Hematopoietic multipotent progenitor cell (in vitro differentiated cells): ENCODE results near the gene E2F4. TPM values are rescaled to one million over a fixed set of nuclear protein-coding genes. Genes with fewer than 3 reads are reported as not detected.

Source experiments
- DNase-seq, 3 donors: peaks; one replicate each; pipeline ENCODE4 v3.0.0-alpha.2; 2011 to 2015; ENCODE audit warnings: low read depth in 2 of 3, low spot score in 2 of 3
- total RNA-seq: library from RNA; depleted of rRNA; stranded (reverse); fragments of >200 nt; gene quantifications from one replicate; pipeline ENCODE4 v1.2.3, GENCODE V29; 2012

E2F4 gene
- 91.8 TPM for total RNA-seq

GRCh38 chr16:67191995-67192681 is at the start of gene E2F4:
E2F4 (plus strand) TSS chr16:67192155; CDS start chr16:67192228, 73 bp downstream.
- DNase-seq: peak; percentile 61 to 94 (median 91)

GRCh38 chr16:67142342-67142741 is 49.6 kb upstream of the E2F4 start:
- DNase-seq: no peak

GRCh38 chr16:67144943-67145342 is 47.0 kb upstream of the E2F4 start:
- DNase-seq: no peak

GRCh38 chr16:67145746-67146145 is 46.2 kb upstream of the E2F4 start:
- no peak for DNase-seq

- no peak for DNase-seq
Measured at GRCh38 chr16:67146523-67147357, 45.2 kb upstream of the E2F4 start.

GRCh38 chr16:67147437-67148140 is 44.4 kb upstream of the E2F4 start:
- no peak for DNase-seq

- DNase-seq: no peak
Measured at GRCh38 chr16:67148221-67148620, 43.7 kb upstream of the E2F4 start.

GRCh38 chr16:67148656-67149275 is 43.2 kb upstream of the E2F4 start:
- DNase-seq: no peak

GRCh38 chr16:67149276-67150046 is 42.5 kb upstream of the E2F4 start:
- no peak for DNase-seq

GRCh38 chr16:67150047-67150832 is 41.7 kb upstream of the E2F4 start:
- DNase-seq: peak in 2 of 3 donors; percentile 70 to 80

GRCh38 chr16:67150833-67151396 is 41.0 kb upstream of the E2F4 start, which contains the start of gene B3GNT9:
B3GNT9 (minus strand) TSS chr16:67150998; CDS start chr16:67150485, 513 bp downstream.
- DNase-seq: peak in 1 of 3 donors; percentile 57

GRCh38 chr16:67151431-67152097 is 40.4 kb upstream of the E2F4 start:
- DNase-seq: no peak

GRCh38 chr16:67154578-67155294 is 37.2 kb upstream of the E2F4 start:
- DNase-seq: no peak

- DNase-seq: peak; percentile 70 to 84 (median 76)
Measured at GRCh38 chr16:67155295-67156142, 36.4 kb upstream of the E2F4 start.

GRCh38 chr16:67156143-67156844 is 35.7 kb upstream of the E2F4 start:
- no peak for DNase-seq

- no peak for DNase-seq
Measured at GRCh38 chr16:67157106-67157748, 34.7 kb upstream of the E2F4 start.
